H1 (cell line): ENCODE measurements around the gene ANKRD27. TPM values are rescaled to one million over a fixed set of nuclear protein-coding genes. Genes with fewer than 3 reads are reported as not detected.

ENCODE experiments used
- CTCF ChIA-PET: fragments of 300-600 bp; sonication (Branson Sonifier 250); formaldehyde crosslinking; loops from one replicate; lab custom pipeline; 2021; ENCODE audit not compliant: partially characterized antibody; lab: Charles Lee
- POLR2A ChIA-PET: fragments of 300-600 bp; sonication (Branson Sonifier 250); formaldehyde crosslinking; loops from one replicate; lab custom pipeline; 2021; ENCODE audit warnings: inconsistent platforms; ENCODE audit not compliant: partially characterized antibody; lab: Charles Lee
- DNase-seq, 2 experiments: peaks; one replicate each; pipeline versions ENCODE4 v3.0.0 to v3.0.0-alpha.2; 2010 to 2022; ENCODE audit warnings: low spot score in 2 of 2, low read depth in 1 of 2, mixed read lengths in 1 of 2
- FAIRE-seq: peaks from 2 replicates; lab custom pipeline; 2011; peaks lifted over from hg19 to GRCh38; lab: Jason Lieb, UNC
- H2AFZ ChIP-seq: 2 replicates; pipeline ENCODE4 v1.8.1; 2012; ENCODE audit warnings: low read length, inconsistent platforms
- H2AK5ac ChIP-seq: 2 replicates; pipeline ENCODE4 v1.6.1; 2013; ENCODE audit warnings: low read depth, low read length
- H2BK120ac ChIP-seq: replicated peaks from 2 replicates; pipeline ENCODE3; 2013; ENCODE audit warnings: low read depth, low read length, inconsistent platforms
- H2BK12ac ChIP-seq: 2 replicates; pipeline ENCODE4 v1.6.1; 2013; ENCODE audit warnings: low read depth, low read length
- H2BK15ac ChIP-seq: 2 replicates; pipeline ENCODE4 v1.6.1; 2013; ENCODE audit warnings: low read length
- H2BK20ac ChIP-seq: 2 replicates; pipeline ENCODE4 v1.6.1; 2013; ENCODE audit warnings: low read length
- H2BK5ac ChIP-seq: 2 replicates; pipeline ENCODE4 v1.6.1; 2013; ENCODE audit warnings: low read depth, low read length
- H3K14ac ChIP-seq: 2 replicates; pipeline ENCODE4 v1.6.1; 2013; ENCODE audit warnings: inconsistent platforms; ENCODE audit not compliant: insufficient read length
- H3K18ac ChIP-seq: 2 replicates; pipeline ENCODE4 v1.6.1; 2013; ENCODE audit warnings: low read length; ENCODE audit errors: extremely low read depth
- H3K23ac ChIP-seq: 2 replicates; pipeline ENCODE4 v1.6.1; 2013; ENCODE audit warnings: inconsistent platforms; ENCODE audit not compliant: insufficient read length
- H3K23me2 ChIP-seq: 2 replicates; pipeline ENCODE4 v1.6.1; 2013; ENCODE audit warnings: low read depth, low read length
- H3K27ac ChIP-seq: 2 replicates; pipeline ENCODE4 v1.6.1; 2011; ENCODE audit warnings: low read depth, low read length, inconsistent platforms
- H3K27me3 ChIP-seq, 4 experiments: replicated peaks in 1 of 4; 1 replicate in 1 of 4; 2 replicates in 3 of 4; pipeline versions ENCODE4 v1.6.1 to v1.8.1; 2011 to 2013; ENCODE audit warnings: low read length in 3 of 4, mild to moderate bottlenecking in 3 of 4, inconsistent platforms in 2 of 4, mixed read lengths in 2 of 4, moderate library complexity in 1 of 4; ENCODE audit not compliant: control insufficient read depth in 3 of 4, insufficient read depth in 3 of 4; ENCODE audit errors: extremely low read depth in 1 of 4
- H3K36me3 ChIP-seq, 4 experiments: 2 replicates each; pipeline versions ENCODE4 v1.6.1 to v1.8.1; 2011 to 2013; ENCODE audit warnings: mild to moderate bottlenecking in 4 of 4, low read length in 3 of 4, moderate library complexity in 2 of 4, control low read depth in 1 of 4, inconsistent platforms in 1 of 4; ENCODE audit not compliant: insufficient read depth in 4 of 4, control insufficient read depth in 2 of 4
- H3K4ac ChIP-seq: replicated peaks from 2 replicates; pipeline ENCODE3; 2013; ENCODE audit warnings: low read length, low read depth, mixed read lengths, inconsistent platforms; ENCODE audit not compliant: insufficient read length
- H3K4me1 ChIP-seq, 4 experiments: replicated peaks in 1 of 4; 1 replicate in 1 of 4; 2 replicates in 3 of 4; pipeline versions ENCODE4 v1.6.1 to v1.8.1; 2011 to 2013; ENCODE audit warnings: low read length in 3 of 4, inconsistent platforms in 2 of 4, mixed read lengths in 1 of 4; ENCODE audit not compliant: insufficient read depth in 4 of 4, control insufficient read depth in 3 of 4
- H3K4me2 ChIP-seq, 2 experiments: 2 replicates each; pipeline versions ENCODE4 v1.6.1 to v1.8.1; 2011 to 2013; ENCODE audit warnings: low read depth in 2 of 2, low read length in 2 of 2, control low read depth in 1 of 2, inconsistent platforms in 1 of 2, mild to moderate bottlenecking in 1 of 2; ENCODE audit not compliant: insufficient read depth in 1 of 2
- H3K4me3 ChIP-seq, 4 experiments: fragments of 200-600, 300-600 bp in 1 of 4; sonication (generic), shearing (Covaris generic), sonication (Bioruptor Twin) in 1 of 4; 2 replicates each; pipeline versions ENCODE4 v1.5.1 to v1.8.1; 2011 to 2016; ENCODE audit warnings: low read length in 4 of 4, low read depth in 3 of 4, control low read depth in 2 of 4, inconsistent platforms in 2 of 4, mild to moderate bottlenecking in 2 of 4, mixed read lengths in 1 of 4, moderate library complexity in 1 of 4; ENCODE audit not compliant: insufficient read depth in 2 of 4; ENCODE audit errors: extremely low read depth in 1 of 4
- H3K56ac ChIP-seq: replicated peaks from 2 replicates; pipeline ENCODE3; 2013; ENCODE audit warnings: low read depth, mild to moderate bottlenecking, mixed read lengths, low read length, inconsistent platforms; ENCODE audit not compliant: insufficient read length
- H3K79me1 ChIP-seq: 2 replicates; pipeline ENCODE4 v1.6.1; 2013; ENCODE audit warnings: low read depth, low read length, control low read depth
- H3K79me2 ChIP-seq, 2 experiments: 2 replicates each; pipeline versions ENCODE4 v1.6.1 to v1.8.1; 2012 to 2013; ENCODE audit warnings: low read length in 2 of 2, mild to moderate bottlenecking in 2 of 2, inconsistent platforms in 1 of 2; ENCODE audit not compliant: insufficient read depth in 2 of 2, control insufficient read depth in 1 of 2
- H3K9ac ChIP-seq, 4 experiments: replicated peaks in 1 of 4; 1 replicate in 1 of 4; 2 replicates in 3 of 4; pipeline versions ENCODE4 v1.6.1 to v1.8.1; 2011 to 2013; ENCODE audit warnings: low read depth in 3 of 4, low read length in 3 of 4, control low read depth in 2 of 4, mild to moderate bottlenecking in 2 of 4, moderate library complexity in 2 of 4, inconsistent platforms in 1 of 4; ENCODE audit errors: extremely low read depth in 1 of 4
- H3K9me3 ChIP-seq, 2 experiments: 2 replicates each; pipeline versions ENCODE4 v1.6.1 to v1.8.1; 2012 to 2013; ENCODE audit warnings: mild to moderate bottlenecking in 2 of 2, moderate library complexity in 2 of 2, control low read depth in 1 of 2, inconsistent platforms in 1 of 2, low read depth in 1 of 2, low read length in 1 of 2, mixed read lengths in 1 of 2; ENCODE audit not compliant: insufficient read depth in 2 of 2
- H4K20me1 ChIP-seq, 2 experiments: replicated peaks in 1 of 2; 2 replicates each; pipeline versions ENCODE3 to v1.8.1; 2011 to 2013; ENCODE audit warnings: inconsistent platforms in 2 of 2, low read length in 2 of 2, mild to moderate bottlenecking in 1 of 2; ENCODE audit not compliant: insufficient read depth in 2 of 2, control insufficient read depth in 1 of 2
- H4K5ac ChIP-seq: 2 replicates; pipeline ENCODE4 v1.6.1; 2013; ENCODE audit warnings: low read length, low read depth, mixed read lengths, inconsistent platforms; ENCODE audit not compliant: insufficient read length
- H4K8ac ChIP-seq: 2 replicates; pipeline ENCODE4 v1.8.0; 2013; ENCODE audit warnings: mild to moderate bottlenecking, moderate library complexity, low read length, inconsistent platforms; ENCODE audit not compliant: insufficient read depth; ENCODE audit errors: extremely low read depth
- H4K91ac ChIP-seq: replicated peaks from 2 replicates; pipeline ENCODE3; 2013; ENCODE audit warnings: low read length, mixed read lengths, inconsistent platforms; ENCODE audit not compliant: insufficient read length
- WGBS, 2 experiments: shearing (Covaris generic) in 1 of 2; methylation state at CpG; one replicate each; pipeline versions ENCODE4 v1.1.6 to v1.1.7; 2013 to 2015; ENCODE audit warnings: low lambda C conversion rate in 2 of 2, mixed read lengths in 2 of 2, inconsistent platforms in 1 of 2, low coverage in 1 of 2, missing lambda C conversion rate in 1 of 2; ENCODE audit not compliant: insufficient replicate concordance in 2 of 2, insufficient coverage in 1 of 2, insufficient read length in 1 of 2; ENCODE audit errors: extremely low coverage in 1 of 2, missing lambda C conversion rate in 1 of 2; 5-methylcytosine and 5-hydroxymethylcytosine counted together
- polyA plus RNA-seq, 7 experiments: library from polyadenylated mRNA; depleted of rRNA in 3 of 7; stranded (reverse) in 5 of 7; unstranded in 2 of 7; fragments of >200 nt in 5 of 7; fragments of 200-250 nt in 2 of 7; gene quantifications; 1 replicate in 5 of 7; 2 replicates in 1 of 7; 4 replicates in 1 of 7; pipeline versions ENCODE4 v1.2.1 to v1.2.3, GENCODE V29; 2011 to 2013; ENCODE audit warnings: missing spikeins in 2 of 7, mixed read lengths in 2 of 7
- total RNA-seq: library from RNA; stranded (reverse); fragmentation: NEBNext Ultra II Directional; extraction: Animal tissue kit (Norgen Biotek cat#: 25700); gene quantifications from 2 replicates; pipeline ENCODE4 v1.2.1, GENCODE V29; 2021

Gene ANKRD27
- total and polyA plus RNA-seq, 2 of the 8 experiments (the other 6 are each of a cell fraction or from before 2014, with no cell fraction given) = 27.9 to 55.7 TPM

DNA sequence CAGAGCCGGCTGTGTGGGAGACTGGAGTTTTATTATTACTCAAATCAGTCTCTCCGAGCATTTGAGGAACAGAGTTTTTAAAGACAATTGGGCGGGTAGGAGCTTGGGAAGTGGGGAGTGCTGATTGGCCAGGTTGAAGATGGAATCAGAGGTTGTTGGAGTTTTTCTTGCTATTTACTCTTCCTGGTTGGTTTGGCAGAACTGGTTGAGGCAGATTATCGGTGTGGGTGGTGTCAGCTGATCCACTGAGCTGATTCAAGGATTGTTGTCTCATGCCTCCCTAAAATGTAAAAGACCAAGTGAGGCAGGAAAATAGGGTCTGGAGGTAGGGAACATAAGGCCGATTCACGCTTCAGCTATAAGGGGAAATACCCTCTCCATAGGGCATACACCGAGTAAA lies 43.3 kb upstream of the ANKRD27 start:
- DNase-seq (no peak), FAIRE-seq (no peak)
- H3K79me2 ChIP-seq = no peaks in the 10 kb centered on the region
- no peak overlapping the region; the same call in 1 of the 2 replicates for H2BK12ac ChIP-seq
- no peak overlapping the region for H3K9ac ChIP-seq
- H3K27ac ChIP-seq = no peak overlapping the region
- no peak overlapping the region for H2BK5ac ChIP-seq
- peak overlapping the region; percentile 29 for H4K5ac ChIP-seq
- WGBS, 2 experiments = 78% methylated on average over 7 of the region's 7 CpGs; no CpG with 5 or more reads in 1 of the 2 experiments
- no peaks in the 10 kb centered on the region for H3K79me1 ChIP-seq
- peaks cover 1% of the 10 kb centered on the region; the same call in 1 of the 2 replicates for H3K23me2 ChIP-seq
- no peak overlapping the region for H2BK20ac ChIP-seq
- H2AK5ac ChIP-seq = no peak overlapping the region
- H4K8ac ChIP-seq = no peak overlapping the region
- no peak overlapping the region for H3K23ac ChIP-seq
- CTCF ChIA-PET = interaction anchor here (1.0 to 1.8 kb wide), 7 partner anchors 10 to 183 kb away, joined by 3 to 6 read pairs (median 4); partner anchors contain the start of gene SLC7A9
- no peaks in the 10 kb centered on the region for H3K36me3 ChIP-seq
- H3K4ac ChIP-seq = no peak overlapping the region
- H3K18ac ChIP-seq = no peak overlapping the region; the same call in 1 of the 2 replicates
- H2BK120ac ChIP-seq = no peak overlapping the region
- no peak overlapping the region for H2AFZ ChIP-seq
- no peak overlapping the region for H4K91ac ChIP-seq
- no peak overlapping the region for H3K14ac ChIP-seq
- H3K4me1 ChIP-seq = peaks cover 0 to 3% (median 1%) of the 10 kb centered on the region in 4 experiments; a peak in 2 of 7 replicates
- no peaks in the 10 kb centered on the region for H3K27me3 ChIP-seq
- H3K56ac ChIP-seq = no peak overlapping the region
- POLR2A ChIA-PET = no interaction called here
- H4K20me1 ChIP-seq = no peaks in the 10 kb centered on the region
- H3K4me2 ChIP-seq = no peak overlapping the region
- no peak overlapping the region for H3K4me3 ChIP-seq
- peak overlapping the region; percentile 46; the same call in 1 of the 2 replicates for H2BK15ac ChIP-seq
- H3K9me3 ChIP-seq = peaks cover 0 to 5% of the 10 kb centered on the region in 2 experiments; a peak in 1 of 4 replicates
